NK-92 treated with Interleukin-12 subunit alpha and Interleukin-12 subunit beta, amount 100 ng/mL, for 24 hours (cell line): Measurements from ENCODE around the gene RIPOR2.
"Not testable (repeated sequence)": the region's sequence is repeated elsewhere in the genome, so short reads cannot be mapped to it uniquely, and the experiment has no call there.

Source experiments
- DNase-seq: peaks from one replicate; lab custom pipeline; 2025; lab: John Stamatoyannopoulos, UW

The RIPOR2 gene

GRCh38 chr6:24763578-24763977 lies 172.2 kb downstream of the RIPOR2 start:
- DNase-seq = no peak

- DNase-seq = no peak
Measured at GRCh38 chr6:24761851-24762250, 173.9 kb downstream of the RIPOR2 start.

- no peak for DNase-seq
Measured at GRCh38 chr6:24761193-24761835, 174.4 kb downstream of the RIPOR2 start.

GRCh38 chr6:24760210-24760609 lies 175.6 kb downstream of the RIPOR2 start:
- no peak for DNase-seq

- DNase-seq = no peak
Measured at GRCh38 chr6:24759718-24760117, 176.0 kb downstream of the RIPOR2 start.

GRCh38 chr6:24757611-24758010 lies 178.1 kb downstream of the RIPOR2 start:
- DNase-seq = no peak

- DNase-seq = no peak
Measured at GRCh38 chr6:24755279-24755678, 180.5 kb downstream of the RIPOR2 start.

- DNase-seq = not testable (repeated sequence)
Measured at GRCh38 chr6:24754378-24754777, 181.4 kb downstream of the RIPOR2 start.
